ENCODE results near the gene GHRHR. TPM values are rescaled to one million over a fixed set of nuclear protein-coding genes. Genes with fewer than 3 reads are reported as not detected.

Gene GHRHR
- total RNA-seq, 1 donor from 2014 or later = not detected

DNA sequence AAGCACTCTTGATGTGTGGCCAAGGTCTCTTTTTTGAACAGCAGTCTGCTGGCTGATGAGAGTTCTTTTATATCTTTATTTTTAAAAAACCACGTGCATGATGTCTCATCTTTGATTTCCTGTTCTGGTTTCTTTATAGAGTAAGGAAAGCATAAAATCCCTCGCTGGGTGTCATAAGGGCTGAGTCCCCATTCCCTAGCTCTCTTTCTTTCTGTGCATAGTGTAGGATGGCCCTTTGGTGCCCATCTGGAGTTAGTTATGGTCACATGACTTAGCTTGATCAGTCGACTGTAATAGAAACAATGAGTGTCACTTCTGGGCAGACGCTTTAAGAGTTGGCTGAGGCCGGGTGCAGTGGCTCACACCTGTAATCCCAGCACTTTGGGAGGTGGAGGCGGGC is 38.5 kb downstream of the GHRHR start:
- no peak overlapping the region for H3K4me3 ChIP-seq (ENCODE audit: low read depth, low read length)
- DNase-seq (ENCODE audit: low read depth) = no peak
- TF ChIP-seq, protein P1, sequence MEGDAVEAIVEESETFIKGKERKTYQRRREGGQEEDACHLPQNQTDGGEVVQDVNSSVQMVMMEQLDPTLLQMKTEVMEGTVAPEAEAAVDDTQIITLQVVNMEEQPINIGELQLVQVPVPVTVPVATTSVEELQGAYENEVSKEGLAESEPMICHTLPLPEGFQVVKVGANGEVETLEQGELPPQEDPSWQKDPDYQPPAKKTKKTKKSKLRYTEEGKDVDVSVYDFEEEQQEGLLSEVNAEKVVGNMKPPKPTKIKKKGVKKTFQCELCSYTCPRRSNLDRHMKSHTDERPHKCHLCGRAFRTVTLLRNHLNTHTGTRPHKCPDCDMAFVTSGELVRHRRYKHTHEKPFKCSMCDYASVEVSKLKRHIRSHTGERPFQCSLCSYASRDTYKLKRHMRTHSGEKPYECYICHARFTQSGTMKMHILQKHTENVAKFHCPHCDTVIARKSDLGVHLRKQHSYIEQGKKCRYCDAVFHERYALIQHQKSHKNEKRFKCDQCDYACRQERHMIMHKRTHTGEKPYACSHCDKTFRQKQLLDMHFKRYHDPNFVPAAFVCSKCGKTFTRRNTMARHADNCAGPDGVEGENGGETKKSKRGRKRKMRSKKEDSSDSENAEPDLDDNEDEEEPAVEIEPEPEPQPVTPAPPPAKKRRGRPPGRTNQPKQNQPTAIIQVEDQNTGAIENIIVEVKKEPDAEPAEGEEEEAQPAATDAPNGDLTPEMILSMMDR (conservative IDR thresholded peaks at IDR 0.05; ENCODE audit: low read depth, low read length) = no peak

DNA sequence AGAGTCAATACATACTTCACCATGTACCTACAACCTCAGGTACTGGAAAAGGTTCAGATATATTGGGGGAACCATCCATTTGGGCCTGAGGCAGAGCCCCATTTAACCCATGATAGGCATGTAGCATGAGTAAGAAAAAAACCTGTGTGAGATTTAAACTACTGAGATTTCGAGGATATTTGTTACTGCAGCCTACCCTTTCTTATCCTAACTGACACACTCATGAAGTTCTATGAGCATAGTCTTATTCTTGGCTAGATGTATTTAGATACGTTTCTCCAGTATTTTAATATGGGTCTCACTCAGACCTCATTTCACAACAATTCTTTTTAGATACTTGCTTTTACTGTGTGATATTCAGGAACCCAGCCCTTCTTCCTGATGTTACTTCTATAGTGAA is 39.3 kb downstream of the GHRHR start:
- TF ChIP-seq, protein P1 (conservative IDR thresholded peaks at IDR 0.05; ENCODE audit: low read depth, low read length) = no peak
- no peak overlapping the region for H3K4me3 ChIP-seq (ENCODE audit: low read depth, low read length)
- DNase-seq (ENCODE audit: low read depth) = no peak

DNA sequence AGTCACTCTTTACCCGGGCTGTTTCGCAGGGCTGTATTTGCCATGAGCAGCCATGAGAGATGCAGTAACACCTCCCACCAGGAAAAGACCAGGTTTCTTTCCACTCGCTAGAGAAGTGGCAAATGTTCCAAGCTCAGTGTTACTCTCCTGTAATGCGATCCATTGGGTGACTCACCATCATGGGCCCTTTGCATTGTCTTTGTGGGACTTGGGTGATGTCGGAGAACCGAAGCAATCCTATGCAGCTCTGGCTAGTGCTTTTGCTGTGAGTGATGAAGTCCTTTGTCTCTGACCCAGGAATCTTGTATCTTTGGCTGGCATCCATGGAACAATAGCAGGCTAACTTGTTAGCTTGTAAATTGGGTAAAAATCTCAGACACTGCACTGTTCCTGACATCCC is 40.0 kb downstream of the GHRHR start:
- TF ChIP-seq, protein P1 (conservative IDR thresholded peaks at IDR 0.05; ENCODE audit: low read depth, low read length) = no peak
- H3K4me3 ChIP-seq (ENCODE audit: low read depth, low read length) = no peak overlapping the region
- DNase-seq (ENCODE audit: low read depth) = no peak

DNA sequence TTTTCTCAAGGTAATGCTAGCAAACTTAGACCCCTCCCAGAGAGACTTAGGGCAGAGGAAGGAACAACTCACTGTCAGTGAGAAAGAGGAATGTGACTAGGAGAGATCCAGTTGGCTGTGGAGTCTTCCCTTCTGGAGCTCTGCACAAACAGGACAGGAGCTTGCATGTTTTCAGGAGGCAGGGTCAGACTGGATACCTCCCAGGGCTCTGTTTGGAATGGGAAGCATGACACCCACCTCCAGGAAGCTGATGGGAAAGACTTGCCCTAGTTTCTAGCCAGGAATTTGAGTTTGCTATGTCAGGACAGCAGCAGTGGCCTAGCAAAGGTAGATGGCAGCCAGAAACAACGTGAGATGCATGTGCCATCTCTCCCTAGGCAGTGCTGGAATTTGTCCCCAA is 40.6 kb downstream of the GHRHR start:
- no peak for DNase-seq (ENCODE audit: low read depth)
- TF ChIP-seq, protein P1 (conservative IDR thresholded peaks at IDR 0.05; ENCODE audit: low read depth, low read length) = no peak
- no peak overlapping the region for H3K4me3 ChIP-seq (ENCODE audit: low read depth, low read length)

DNA sequence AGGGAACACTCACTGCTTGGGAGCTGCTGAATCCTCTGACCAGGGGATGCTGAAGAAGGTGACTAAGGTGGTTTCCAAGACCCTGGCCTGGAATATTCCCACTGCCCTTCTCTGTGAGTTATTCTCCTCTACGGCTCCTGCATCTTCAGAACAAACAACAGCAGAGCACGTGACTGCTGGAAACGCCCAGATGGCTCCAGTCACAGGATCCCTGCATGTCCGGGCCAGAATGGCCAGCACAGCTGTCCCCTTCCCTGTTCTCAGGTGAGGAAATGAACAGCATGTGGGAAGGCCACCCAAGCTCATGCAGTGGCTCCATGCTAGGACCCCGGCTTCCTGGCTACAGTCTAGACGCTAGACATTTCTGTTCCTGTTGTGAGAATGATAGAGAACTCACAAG is 43.1 kb downstream of the GHRHR start:
- no peak for DNase-seq (ENCODE audit: low read depth)
- H3K4me3 ChIP-seq (ENCODE audit: low read depth, low read length) = no peak overlapping the region
- TF ChIP-seq, protein P1 (conservative IDR thresholded peaks at IDR 0.05; ENCODE audit: low read depth, low read length) = no peak

DNA sequence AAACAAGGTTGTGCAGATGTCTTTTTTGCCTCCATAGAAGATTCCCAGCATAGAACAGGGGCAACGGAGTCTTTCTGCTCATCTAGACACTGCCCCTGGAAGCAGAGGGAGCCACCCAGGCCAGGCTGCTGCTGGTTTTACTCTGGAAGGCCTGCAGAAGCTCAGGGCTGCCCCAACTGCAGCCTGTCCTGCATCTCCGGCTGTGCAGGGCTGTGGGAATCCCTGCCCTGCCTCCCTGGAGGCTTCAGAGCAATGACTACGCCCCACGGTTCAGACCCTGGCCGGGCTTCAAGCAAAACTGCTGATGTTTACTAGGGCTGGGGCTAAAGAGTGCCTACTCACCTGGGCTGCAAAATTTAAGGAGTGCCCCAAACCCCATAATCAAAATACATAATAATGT is 43.9 kb downstream of the GHRHR start:
- no peak for DNase-seq (ENCODE audit: low read depth)
- TF ChIP-seq, protein P1 (conservative IDR thresholded peaks at IDR 0.05; ENCODE audit: low read depth, low read length) = no peak
- H3K4me3 ChIP-seq (ENCODE audit: low read depth, low read length) = no peak overlapping the region

DNA sequence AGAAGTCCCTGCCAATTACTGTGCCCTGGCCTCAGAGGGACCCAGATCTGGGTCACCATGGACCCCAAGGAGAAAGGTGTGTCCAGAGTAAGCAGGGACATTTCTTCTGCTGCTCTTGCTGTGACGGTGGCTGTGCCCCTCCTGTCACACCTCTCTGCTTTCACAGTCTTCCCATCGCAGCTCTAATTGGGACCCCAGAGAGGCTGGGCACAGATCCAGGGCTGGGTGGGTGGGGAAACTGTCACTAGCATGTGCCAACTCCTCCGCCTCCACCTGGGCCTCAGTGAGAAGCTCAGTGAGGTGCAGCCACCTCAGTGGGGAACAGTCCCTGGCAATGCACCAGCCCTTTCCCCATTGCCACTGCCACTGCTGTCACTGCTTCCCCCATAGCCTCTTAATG is 51.1 kb downstream of the GHRHR start:
- no peak for DNase-seq (ENCODE audit: low read depth)
- TF ChIP-seq, protein P1 (conservative IDR thresholded peaks at IDR 0.05; ENCODE audit: low read depth, low read length) = no peak

More for the DNA sequence above, 51.1 kb downstream of the GHRHR start:
- H3K4me3 ChIP-seq (ENCODE audit: low read depth, low read length) = no peak overlapping the region

Measured in epithelial cell of proximal tubule (primary cell).